TTC549 (cell line): Measurements from ENCODE around the gene ZBTB8A.
"Not testable (repeated sequence)": the region's sequence is repeated elsewhere in the genome, so short reads cannot be mapped to it uniquely, and the experiment has no call there.

ENCODE experiments used
- FAIRE-seq: peaks from 2 replicates; lab custom pipeline; 2012; peaks lifted over from hg19 to GRCh38; lab: Jason Lieb, UNC

The ZBTB8A gene

GRCh38 chr1:32539584-32540571, 651 bp downstream of the ZBTB8A start:
- FAIRE-seq, result no peak

- no peak for FAIRE-seq
Measured at GRCh38 chr1:32540605-32541004, 1.4 kb downstream of the ZBTB8A start.

GRCh38 chr1:32541064-32541566, 1.9 kb downstream of the ZBTB8A start:
- FAIRE-seq, result no peak

GRCh38 chr1:32546611-32547010, 7.4 kb downstream of the ZBTB8A start:
- no peak for FAIRE-seq

- FAIRE-seq, result no peak
Measured at GRCh38 chr1:32549616-32550015, 10.4 kb downstream of the ZBTB8A start.

GRCh38 chr1:32554288-32554687, 15.1 kb downstream of the ZBTB8A start:
- FAIRE-seq, result no peak

- FAIRE-seq, result not testable (repeated sequence)
Measured at GRCh38 chr1:32557035-32557434, 17.8 kb downstream of the ZBTB8A start.

GRCh38 chr1:32557812-32558211, 18.6 kb downstream of the ZBTB8A start:
- no peak for FAIRE-seq

GRCh38 chr1:32568929-32569328, 29.7 kb downstream of the ZBTB8A start:
- FAIRE-seq, result no peak

- FAIRE-seq, result no peak
Measured at GRCh38 chr1:32580348-32581017, 41.3 kb downstream of the ZBTB8A start.

- no peak for FAIRE-seq
Measured at GRCh38 chr1:32592943-32593342, 53.7 kb downstream of the ZBTB8A start.

GRCh38 chr1:32600034-32600433, 60.8 kb downstream of the ZBTB8A start:
- FAIRE-seq, result no peak

GRCh38 chr1:32605711-32606424, 66.6 kb downstream of the ZBTB8A start:
- no peak for FAIRE-seq

GRCh38 chr1:32606565-32607371, 67.5 kb downstream of the ZBTB8A start:
- FAIRE-seq, result no peak

GRCh38 chr1:32609180-32609579, 70.0 kb downstream of the ZBTB8A start:
- FAIRE-seq, result no peak

- FAIRE-seq, result no peak
Measured at GRCh38 chr1:32611859-32612188, 72.6 kb downstream of the ZBTB8A start.

GRCh38 chr1:32612189-32612881, 73.1 kb downstream of the ZBTB8A start:
- FAIRE-seq, result no peak

- FAIRE-seq, result no peak
Measured at GRCh38 chr1:32613472-32613871, 74.2 kb downstream of the ZBTB8A start.

GRCh38 chr1:32618673-32619221, 79.5 kb downstream of the ZBTB8A start:
- FAIRE-seq, result no peak

- no peak for FAIRE-seq
Measured at GRCh38 chr1:32619701-32620485, 80.7 kb downstream of the ZBTB8A start.
